ENCODE data around the gene ADCY4.

DNA sequence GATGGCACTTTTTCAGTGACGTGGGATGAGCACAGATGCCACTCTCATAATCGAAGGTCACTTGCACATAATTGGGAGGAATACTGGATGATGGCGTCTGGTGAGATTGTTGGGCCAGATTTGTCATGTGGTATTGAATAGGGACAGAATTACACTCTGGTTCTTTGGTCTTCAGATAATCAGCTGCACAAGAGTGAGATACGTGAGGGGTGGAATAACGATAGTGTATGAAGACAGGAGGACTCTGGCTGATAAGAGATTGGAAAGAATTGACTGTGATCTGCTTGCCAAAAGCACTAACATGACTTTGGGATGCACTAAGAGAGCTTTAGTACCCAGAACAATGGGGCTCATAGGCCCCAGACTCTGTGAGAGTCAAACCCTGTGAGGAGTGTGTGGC is 56.4 kb downstream of the ADCY4 start:
- TF ChIP-seq GATA3 (IDR thresholded peaks at IDR 0.05; ENCODE audit: low read depth, low read length) (no peak), GATA2 (IDR thresholded peaks at IDR 0.05; ENCODE audit: low read depth, low read length) (no peak)

All from SH-SY5Y (cell line).